Endothelial cell of umbilical vein (primary cell): ENCODE results near the gene RASSF5. TPM values are rescaled to one million over a fixed set of nuclear protein-coding genes. Genes with fewer than 3 reads are reported as not detected.

ENCODE experiments used
- BruUV-seq: library from RNA; stranded (reverse); fragments of 400-500 nt; replicated peaks from 2 replicates; lab custom pipeline; 2021; lab: Mats Ljungman, UMichigan
- CTCF ChIA-PET: fragments of 300-600, 350-600 bp; sonication (Branson Sonifier 250); formaldehyde crosslinking; loops from one replicate; lab custom pipeline; 2021; ENCODE audit warnings: antibody characterized with exemption, inconsistent platforms; lab: Charles Lee
- POLR2A ChIA-PET: fragments of 300-600, 350-600 bp; sonication (Branson Sonifier 250); formaldehyde crosslinking; loops from one replicate; lab custom pipeline; 2021; ENCODE audit warnings: antibody characterized with exemption, inconsistent platforms; lab: Charles Lee
- DNase-seq: peaks from one replicate; pipeline ENCODE4 v3.0.0-alpha.2; 2011; ENCODE audit warnings: low read depth, low spot score
- FAIRE-seq: peaks from 2 replicates; lab custom pipeline; 2011; peaks lifted over from hg19 to GRCh38; lab: Jason Lieb, UNC
- H2AFZ ChIP-seq: 2 replicates; pipeline ENCODE4 v1.6.0; 2012; ENCODE audit warnings: low read depth, low read length, control low read depth, inconsistent platforms
- H3K27ac ChIP-seq: 2 replicates; pipeline ENCODE4 v1.5.1; 2011; ENCODE audit warnings: low read depth, mild to moderate bottlenecking, control low read depth, low read length, moderate library complexity; ENCODE audit not compliant: insufficient read depth
- H3K27me3 ChIP-seq, 2 experiments: 2 replicates each; pipeline versions ENCODE4 v1.6.0 to v1.6.1; 2011; ENCODE audit warnings: low read length in 2 of 2, mixed read lengths in 1 of 2; ENCODE audit not compliant: control insufficient read depth in 2 of 2, insufficient read depth in 2 of 2
- H3K36me3 ChIP-seq, 2 experiments: 2 replicates in 1 of 2; 3 replicates in 1 of 2; pipeline ENCODE4 v1.5.1; 2011; ENCODE audit warnings: low read length in 2 of 2, mild to moderate bottlenecking in 1 of 2, moderate library complexity in 1 of 2; ENCODE audit not compliant: control insufficient read depth in 2 of 2, insufficient read depth in 2 of 2; ENCODE audit errors: extremely low read depth in 1 of 2
- H3K4me1 ChIP-seq: 3 replicates; pipeline ENCODE4 v1.5.1; 2011; ENCODE audit warnings: mild to moderate bottlenecking, low read length; ENCODE audit not compliant: control insufficient read depth, insufficient read depth; ENCODE audit errors: extremely low read depth
- H3K4me2 ChIP-seq: 2 replicates; pipeline ENCODE4 v1.6.1; 2011; ENCODE audit warnings: low read length, control low read depth, mixed read lengths; ENCODE audit not compliant: insufficient read depth
- H3K4me3 ChIP-seq, 3 experiments: fragments of 200-600 bp in 1 of 3; sonication (generic), shearing (Covaris generic) in 1 of 3; replicated peaks in 1 of 3; 2 replicates each; pipeline ENCODE4 v1.5.1; 2011 to 2016; ENCODE audit warnings: control low read depth in 3 of 3, low read length in 3 of 3, mild to moderate bottlenecking in 2 of 3, inconsistent platforms in 1 of 3, low read depth in 1 of 3, moderate library complexity in 1 of 3; ENCODE audit not compliant: insufficient read depth in 1 of 3
- H3K79me2 ChIP-seq: 2 replicates; pipeline ENCODE4 v1.6.0; 2012; ENCODE audit warnings: low read length, inconsistent platforms; ENCODE audit not compliant: control insufficient read depth, insufficient read depth
- H3K9ac ChIP-seq: replicated peaks from 2 replicates; pipeline ENCODE3; 2011; ENCODE audit warnings: low read length, control low read depth; ENCODE audit not compliant: insufficient read depth; ENCODE audit errors: extremely low read depth
- H3K9me1 ChIP-seq: replicated peaks from 3 replicates; pipeline ENCODE4 v1.6.0; 2011; ENCODE audit warnings: mild to moderate bottlenecking, low read length; ENCODE audit not compliant: control insufficient read depth, insufficient read depth; ENCODE audit errors: extremely low read depth
- H3K9me3 ChIP-seq: replicated peaks from 2 replicates; pipeline ENCODE4 v1.5.1; 2012; ENCODE audit warnings: low read length, inconsistent platforms; ENCODE audit not compliant: control insufficient read depth, insufficient read depth
- H4K20me1 ChIP-seq: replicated peaks from 2 replicates; pipeline ENCODE3; 2011; ENCODE audit warnings: mild to moderate bottlenecking, low read length; ENCODE audit not compliant: control insufficient read depth, insufficient read depth; ENCODE audit errors: extremely low read depth
- EZH2 ChIP-seq: IDR thresholded peaks from 2 replicates; pipeline ENCODE4 v1.6.1; 2012; ENCODE audit warnings: borderline replicate concordance, low read depth, mild to moderate bottlenecking, moderate library complexity, low read length, inconsistent platforms; ENCODE audit not compliant: severe bottlenecking
- FOS ChIP-seq: IDR thresholded peaks from 2 replicates; pipeline ENCODE4 v1.6.1; 2011; ENCODE audit warnings: mild to moderate bottlenecking, low read length, moderate library complexity, borderline replicate concordance; ENCODE audit not compliant: insufficient read depth
- GATA2 ChIP-seq: IDR thresholded peaks from 2 replicates; pipeline ENCODE4 v1.7.0; 2011; ENCODE audit warnings: low read depth, mild to moderate bottlenecking, moderate library complexity, mixed read lengths, low read length; ENCODE audit not compliant: insufficient read length, insufficient read depth
- JUN ChIP-seq: IDR thresholded peaks from 2 replicates; pipeline ENCODE4 v1.6.1; 2011; ENCODE audit warnings: borderline replicate concordance, low read depth; ENCODE audit not compliant: insufficient read length, insufficient read depth
- MYC ChIP-seq: IDR thresholded peaks from one replicate; pipeline ENCODE4 v1.6.1; 2011; ENCODE audit warnings: mild to moderate bottlenecking, low read depth, low read length
- POLR2A ChIP-seq: IDR thresholded peaks from 2 replicates; pipeline ENCODE4 v1.6.1; 2012; ENCODE audit warnings: low read depth, mild to moderate bottlenecking, control low read depth, low read length
- dilution Hi-C: fragments of 300-500 bp; cut with MboI; formaldehyde crosslinking; loops from one replicate; pipeline ENCODE4 v1.15.0; 2019; ENCODE audit warnings: low sequenced_read_pairs; ENCODE audit not compliant: extremely low pct_ligation_motif_present
- intact Hi-C: fragments of 100-400 bp; cut with micrococcal nuclease; formaldehyde crosslinking; loops from one replicate; pipeline ENCODE4 v1.10.0; 2022
- polyA plus RNA-seq, 4 experiments: library from polyadenylated mRNA; depleted of rRNA in 3 of 4; stranded (reverse) in 3 of 4; unstranded in 1 of 4; fragments of >200 nt; gene quantifications; 2 replicates each; pipeline versions ENCODE4 v1.2.1 to v1.2.3, GENCODE V29; 2011 to 2012; ENCODE audit warnings: missing spikeins in 1 of 4
- total RNA-seq: library from RNA; stranded (reverse); gene quantifications from 2 replicates; pipeline ENCODE4 v1.2.3, GENCODE V29; 2021
- TF ChIP-seq, protein P1 (sequence below): IDR thresholded peaks from 2 replicates; pipeline ENCODE4 v1.6.1; 2011; ENCODE audit not compliant: insufficient read depth, insufficient read length
- TF ChIP-seq, protein P2 (sequence below), 2 donors: IDR thresholded peaks; 1 replicate in 1 of 2; 2 replicates in 1 of 2; pipeline ENCODE4 v1.5.1; 2011; ENCODE audit warnings: low read length in 2 of 2, mild to moderate bottlenecking in 2 of 2, moderate library complexity in 2 of 2, control low read depth in 1 of 2, inconsistent platforms in 1 of 2, low read depth in 1 of 2; ENCODE audit not compliant: insufficient read depth in 1 of 2; ENCODE audit errors: extremely low read depth in 1 of 2

RASSF5 gene
- total and polyA plus RNA-seq, 2 donors (not counting 3 experiments of a cell fraction or from before 2014, with no cell fraction given) = 0.23 to 0.60 TPM

DNA sequence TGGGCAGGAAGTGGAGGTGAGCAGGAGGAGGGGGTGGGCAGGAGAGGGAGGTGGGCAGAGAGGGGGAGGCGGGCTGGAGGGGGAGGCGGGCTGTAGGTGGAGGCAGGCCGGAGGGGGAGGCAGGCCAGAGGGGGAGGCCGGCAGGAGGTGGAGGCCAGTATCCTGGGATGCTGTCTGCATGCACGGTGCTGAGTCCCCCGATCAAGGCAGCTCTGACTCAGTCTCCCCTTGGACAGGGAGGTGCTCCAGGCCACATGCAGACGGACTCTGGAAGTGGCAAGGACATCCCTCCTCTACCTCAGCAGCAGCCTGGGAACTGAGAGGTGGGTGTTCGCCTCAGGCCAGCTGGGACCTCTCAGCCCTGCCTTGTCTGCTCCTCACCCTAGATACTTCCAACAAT lies 27.1 kb upstream of the RASSF5 start:
- no peak overlapping the region for H3K27ac ChIP-seq
- ChIA-PET CTCF (interaction anchor here (1.1 to 3.6 kb wide), 26 partner anchors 10 to 432 kb away, joined by 3 to 97 read pairs (median 8); partner anchors contain the start of genes DYRK3, EIF2D and IKBKE), POLR2A (no interaction called here)
- intact Hi-C loops = no loop called here
- DNase-seq (no peak), FAIRE-seq (no peak)
- no peak overlapping the region for H2AFZ ChIP-seq
- H3K79me2 ChIP-seq = no peaks in the 10 kb centered on the region
- dilution Hi-C loops = no loop called here
- H3K4me3 ChIP-seq = no peak overlapping the region
- no peaks in the 10 kb centered on the region for H3K9me3 ChIP-seq
- no peaks in the 10 kb centered on the region for H3K27me3 ChIP-seq
- H3K36me3 ChIP-seq = peaks cover 3 to 45% of the 10 kb centered on the region in 2 experiments
- no peak overlapping the region for H3K4me2 ChIP-seq
- TF ChIP-seq MYC (no peak), GATA2 (no peak), JUN (no peak), FOS (no peak), EZH2 (no peak), POLR2A (no peak)
- TF ChIP-seq, protein P1, sequence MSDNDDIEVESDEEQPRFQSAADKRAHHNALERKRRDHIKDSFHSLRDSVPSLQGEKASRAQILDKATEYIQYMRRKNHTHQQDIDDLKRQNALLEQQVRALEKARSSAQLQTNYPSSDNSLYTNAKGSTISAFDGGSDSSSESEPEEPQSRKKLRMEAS = no peak
- TF ChIP-seq, protein P2, sequence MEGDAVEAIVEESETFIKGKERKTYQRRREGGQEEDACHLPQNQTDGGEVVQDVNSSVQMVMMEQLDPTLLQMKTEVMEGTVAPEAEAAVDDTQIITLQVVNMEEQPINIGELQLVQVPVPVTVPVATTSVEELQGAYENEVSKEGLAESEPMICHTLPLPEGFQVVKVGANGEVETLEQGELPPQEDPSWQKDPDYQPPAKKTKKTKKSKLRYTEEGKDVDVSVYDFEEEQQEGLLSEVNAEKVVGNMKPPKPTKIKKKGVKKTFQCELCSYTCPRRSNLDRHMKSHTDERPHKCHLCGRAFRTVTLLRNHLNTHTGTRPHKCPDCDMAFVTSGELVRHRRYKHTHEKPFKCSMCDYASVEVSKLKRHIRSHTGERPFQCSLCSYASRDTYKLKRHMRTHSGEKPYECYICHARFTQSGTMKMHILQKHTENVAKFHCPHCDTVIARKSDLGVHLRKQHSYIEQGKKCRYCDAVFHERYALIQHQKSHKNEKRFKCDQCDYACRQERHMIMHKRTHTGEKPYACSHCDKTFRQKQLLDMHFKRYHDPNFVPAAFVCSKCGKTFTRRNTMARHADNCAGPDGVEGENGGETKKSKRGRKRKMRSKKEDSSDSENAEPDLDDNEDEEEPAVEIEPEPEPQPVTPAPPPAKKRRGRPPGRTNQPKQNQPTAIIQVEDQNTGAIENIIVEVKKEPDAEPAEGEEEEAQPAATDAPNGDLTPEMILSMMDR (IDR thresholded peaks at IDR 0.05; ENCODE audit: extremely low read depth in 1 of 2, insufficient read depth in 1 of 2, low read depth in 1 of 2, low read length in 2 of 2) = no peak
- no peak overlapping the region for H3K9ac ChIP-seq
- H4K20me1 ChIP-seq = no peaks in the 10 kb centered on the region
- no peaks in the 10 kb centered on the region for H3K4me1 ChIP-seq
- BruUV-seq = no TSS peak
- H3K9me1 ChIP-seq = no peaks in the 10 kb centered on the region
